BLaER1 (cell line): ENCODE results near the gene ADAMTS2.

Experiments used
- H3K27ac ChIP-seq: shearing (Covaris generic); formaldehyde crosslinking; 2 replicates; pipeline ENCODE4 v1.8.1; 2022
- H3K27me3 ChIP-seq: shearing (Covaris generic); formaldehyde crosslinking; 2 replicates; pipeline ENCODE4 v1.8.1; 2022
- H3K36me3 ChIP-seq: shearing (Covaris generic); formaldehyde crosslinking; 2 replicates; pipeline ENCODE4 v1.8.1; 2022
- H3K4me1 ChIP-seq: shearing (Covaris generic); formaldehyde crosslinking; 2 replicates; pipeline ENCODE4 v1.8.1; 2022
- H3K4me2 ChIP-seq: shearing (Covaris generic); formaldehyde crosslinking; 2 replicates; pipeline ENCODE4 v1.8.1; 2022
- H3K4me3 ChIP-seq: shearing (Covaris generic); formaldehyde crosslinking; 2 replicates; pipeline ENCODE4 v1.8.1; 2022
- H3K9ac ChIP-seq: shearing (Covaris generic); formaldehyde crosslinking; 2 replicates; pipeline ENCODE4 v1.8.1; 2022
- H3K9me3 ChIP-seq: shearing (Covaris generic); formaldehyde crosslinking; 2 replicates; pipeline ENCODE4 v1.8.1; 2022
- H4K20me1 ChIP-seq: shearing (Covaris generic); formaldehyde crosslinking; 2 replicates; pipeline ENCODE4 v1.8.1; 2022
- Cebpa-rat ChIP-seq: shearing (Covaris generic); IDR thresholded peaks from 2 replicates; pipeline ENCODE4 v1.8.1; 2022

The ADAMTS2 gene

GRCh38 chr5:179131886-179132585 lies 213.2 kb downstream of the ADAMTS2 start:
- Histone ChIP-seq H3K9ac (no peak overlapping the region), H3K4me2 (no peak overlapping the region), H3K9me3 (no peaks in the 10 kb centered on the region), H3K27ac (no peak overlapping the region), H3K36me3 (no peaks in the 10 kb centered on the region), H3K4me1 (peaks cover 3% of the 10 kb centered on the region), H3K27me3 (no peaks in the 10 kb centered on the region), H4K20me1 (no peaks in the 10 kb centered on the region), H3K4me3 (no peak overlapping the region)
- TF ChIP-seq Cebpa-rat = no peak

- Histone ChIP-seq H3K27ac (no peak overlapping the region), H4K20me1 (no peaks in the 10 kb centered on the region), H3K9me3 (no peaks in the 10 kb centered on the region), H3K36me3 (no peaks in the 10 kb centered on the region), H3K4me2 (no peak overlapping the region), H3K4me3 (no peak overlapping the region), H3K27me3 (no peaks in the 10 kb centered on the region), H3K4me1 (no peaks in the 10 kb centered on the region), H3K9ac (no peak overlapping the region)
- TF ChIP-seq Cebpa-rat = no peak
These were observed 213.9 kb downstream of the ADAMTS2 start for GRCh38 chr5:179131321-179131835.

- H3K27me3 ChIP-seq = no peaks in the 10 kb centered on the region
- no peaks in the 10 kb centered on the region for H3K36me3 ChIP-seq
- peaks cover 11% of the 10 kb centered on the region for H3K9me3 ChIP-seq
- H3K4me2 ChIP-seq = no peak overlapping the region
- no peaks in the 10 kb centered on the region for H3K4me1 ChIP-seq
- H3K27ac ChIP-seq = no peak overlapping the region
- no peak overlapping the region for H3K9ac ChIP-seq
- H4K20me1 ChIP-seq = no peaks in the 10 kb centered on the region
- no peak for TF ChIP-seq Cebpa-rat
- H3K4me3 ChIP-seq = no peak overlapping the region
These were observed 215.1 kb downstream of the ADAMTS2 start for GRCh38 chr5:179130101-179130681.

DNA sequence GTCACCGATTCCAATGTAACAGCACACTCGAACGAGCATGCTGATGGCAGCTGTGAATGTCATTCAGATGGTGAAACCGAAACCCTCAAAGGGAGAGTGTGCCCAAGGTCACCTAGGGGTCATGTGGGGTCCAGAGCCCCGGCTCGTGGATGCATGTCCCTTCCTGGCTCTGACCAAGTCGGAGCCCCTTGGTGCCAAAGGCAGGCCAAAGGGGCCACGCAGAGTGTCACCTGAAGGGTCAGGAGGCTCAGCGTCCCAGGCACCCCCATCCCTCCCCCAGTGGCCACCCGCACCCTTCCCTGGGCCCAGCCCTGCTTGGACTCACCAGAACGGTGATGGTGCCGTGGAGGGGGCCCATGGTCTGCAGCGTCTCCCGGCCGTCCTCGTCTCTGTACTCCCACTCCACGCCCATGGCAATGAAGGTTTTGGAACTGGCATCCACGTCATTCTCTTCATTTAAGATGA lies 215.6 kb downstream of the ADAMTS2 start:
- Histone ChIP-seq H3K27me3 (no peaks in the 10 kb centered on the region), H3K27ac (no peak overlapping the region), H3K4me2 (no peak overlapping the region), H3K9ac (no peak overlapping the region), H3K4me3 (no peak overlapping the region), H4K20me1 (no peaks in the 10 kb centered on the region), H3K4me1 (no peaks in the 10 kb centered on the region), H3K9me3 (peaks cover 16% of the 10 kb centered on the region), H3K36me3 (no peaks in the 10 kb centered on the region)
- no peak for TF ChIP-seq Cebpa-rat

- TF ChIP-seq Cebpa-rat = no peak
- H3K4me3 ChIP-seq = no peak overlapping the region
- no peaks in the 10 kb centered on the region for H3K27me3 ChIP-seq
- H3K9me3 ChIP-seq = peaks cover 21% of the 10 kb centered on the region
- H3K4me1 ChIP-seq = no peaks in the 10 kb centered on the region
- no peak overlapping the region for H3K4me2 ChIP-seq
- no peaks in the 10 kb centered on the region for H3K36me3 ChIP-seq
- no peak overlapping the region for H3K27ac ChIP-seq
- no peaks in the 10 kb centered on the region for H4K20me1 ChIP-seq
- H3K9ac ChIP-seq = no peak overlapping the region
These were observed 216.3 kb downstream of the ADAMTS2 start for GRCh38 chr5:179128976-179129375.

DNA sequence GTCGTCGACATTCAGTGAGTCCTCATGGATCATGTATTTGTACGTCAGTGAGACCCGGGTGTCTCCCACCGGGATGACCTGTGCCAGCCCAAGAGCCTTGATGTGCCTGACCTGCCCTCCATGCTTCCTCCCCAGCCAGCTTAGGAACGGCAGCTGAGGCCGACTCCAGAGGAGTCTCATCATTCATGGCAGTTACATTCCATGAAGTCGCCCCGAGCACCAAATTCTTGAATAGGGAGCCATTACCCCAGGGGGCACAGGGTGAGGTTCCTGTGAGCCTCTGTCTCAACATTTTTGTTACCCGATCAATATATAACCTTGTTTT lies 217.3 kb downstream of the ADAMTS2 start:
- TF ChIP-seq Cebpa-rat = no peak
- no peak overlapping the region for H3K9ac ChIP-seq
- H4K20me1 ChIP-seq = no peaks in the 10 kb centered on the region
- peaks cover 30% of the 10 kb centered on the region for H3K9me3 ChIP-seq
- no peak overlapping the region for H3K4me3 ChIP-seq
- H3K4me1 ChIP-seq = no peaks in the 10 kb centered on the region
- no peaks in the 10 kb centered on the region for H3K27me3 ChIP-seq
- H3K36me3 ChIP-seq = no peaks in the 10 kb centered on the region
- no peak overlapping the region for H3K27ac ChIP-seq
- no peak overlapping the region for H3K4me2 ChIP-seq

- H3K4me2 ChIP-seq = no peak overlapping the region
- H3K36me3 ChIP-seq = no peaks in the 10 kb centered on the region
- H3K9me3 ChIP-seq = peaks cover 33% of the 10 kb centered on the region
- no peaks in the 10 kb centered on the region for H3K4me1 ChIP-seq
- no peak overlapping the region for H3K4me3 ChIP-seq
- no peak overlapping the region for H3K27ac ChIP-seq
- no peaks in the 10 kb centered on the region for H4K20me1 ChIP-seq
- no peak overlapping the region for H3K9ac ChIP-seq
- no peak for TF ChIP-seq Cebpa-rat
- H3K27me3 ChIP-seq = no peaks in the 10 kb centered on the region
These were observed 217.9 kb downstream of the ADAMTS2 start for GRCh38 chr5:179127136-179128040.

GRCh38 chr5:179126506-179126991 lies 218.7 kb downstream of the ADAMTS2 start:
- no peaks in the 10 kb centered on the region for H3K36me3 ChIP-seq
- no peaks in the 10 kb centered on the region for H3K4me1 ChIP-seq
- no peak overlapping the region for H3K27ac ChIP-seq
- no peaks in the 10 kb centered on the region for H3K27me3 ChIP-seq
- H3K4me2 ChIP-seq = no peak overlapping the region
- H3K9ac ChIP-seq = no peak overlapping the region
- no peak for TF ChIP-seq Cebpa-rat
- H3K9me3 ChIP-seq = peaks cover 42% of the 10 kb centered on the region
- no peaks in the 10 kb centered on the region for H4K20me1 ChIP-seq
- H3K4me3 ChIP-seq = no peak overlapping the region

- H3K9me3 ChIP-seq = peaks cover 48% of the 10 kb centered on the region
- H3K4me1 ChIP-seq = no peaks in the 10 kb centered on the region
- no peak for TF ChIP-seq Cebpa-rat
- no peaks in the 10 kb centered on the region for H3K36me3 ChIP-seq
- no peak overlapping the region for H3K9ac ChIP-seq
- H4K20me1 ChIP-seq = no peaks in the 10 kb centered on the region
- no peak overlapping the region for H3K27ac ChIP-seq
- H3K27me3 ChIP-seq = no peaks in the 10 kb centered on the region
- H3K4me2 ChIP-seq = no peak overlapping the region
- H3K4me3 ChIP-seq = no peak overlapping the region
These were observed 219.3 kb downstream of the ADAMTS2 start for GRCh38 chr5:179125789-179126505.
